DND-41 (cell line): Measurements from ENCODE around the gene SMARCC1.

Experiments used
- CTCF ChIP-seq: IDR thresholded peaks from 2 replicates; pipeline ENCODE4 v1.5.1; 2012; ENCODE audit warnings: borderline replicate concordance, low read length, moderate library complexity, mild to moderate bottlenecking; ENCODE audit not compliant: poor library complexity, severe bottlenecking; ENCODE audit errors: extremely low read depth
- EZH2 ChIP-seq: IDR thresholded peaks from 3 replicates; pipeline ENCODE4 v1.6.1; 2012; ENCODE audit warnings: borderline replicate concordance, low read depth, mild to moderate bottlenecking, moderate library complexity, low read length, inconsistent platforms; ENCODE audit not compliant: severe bottlenecking

GRCh38 chr3:47601281-47601680, 180.4 kb downstream of the SMARCC1 start:
- TF ChIP-seq CTCF (no peak), EZH2 (no peak)
